COR-L47 (cell line): ENCODE results near the gene REV3L.

Source experiments
- DNase-seq: peaks from one replicate; lab custom pipeline; 2025; lab: John Stamatoyannopoulos, UW

Gene REV3L

GRCh38 chr6:111468329-111469012 lies 14.5 kb downstream of the REV3L start:
- DNase-seq: no peak

- no peak for DNase-seq
These were observed 18.8 kb downstream of the REV3L start for GRCh38 chr6:111464184-111464583.

GRCh38 chr6:111462770-111463391 lies 20.1 kb downstream of the REV3L start:
- no peak for DNase-seq

GRCh38 chr6:111461860-111462259 lies 21.2 kb downstream of the REV3L start:
- no peak for DNase-seq

GRCh38 chr6:111458670-111459232 lies 24.3 kb downstream of the REV3L start:
- no peak for DNase-seq

- no peak for DNase-seq
These were observed 26.8 kb downstream of the REV3L start for GRCh38 chr6:111456208-111456607.

- DNase-seq: no peak
These were observed 32.4 kb downstream of the REV3L start for GRCh38 chr6:111450636-111451035.

- DNase-seq: no peak
These were observed 32.9 kb downstream of the REV3L start for GRCh38 chr6:111450087-111450486.

GRCh38 chr6:111449129-111449528 lies 33.9 kb downstream of the REV3L start:
- no peak for DNase-seq

- DNase-seq: no peak
These were observed 36.0 kb downstream of the REV3L start for GRCh38 chr6:111447051-111447450.

- no peak for DNase-seq
These were observed 37.2 kb downstream of the REV3L start for GRCh38 chr6:111445861-111446267.

GRCh38 chr6:111444794-111445193 lies 38.2 kb downstream of the REV3L start:
- no peak for DNase-seq

GRCh38 chr6:111441678-111442243 lies 41.3 kb downstream of the REV3L start:
- DNase-seq: no peak

GRCh38 chr6:111439171-111439570 lies 43.8 kb downstream of the REV3L start:
- no peak for DNase-seq

GRCh38 chr6:111437573-111437972 lies 45.4 kb downstream of the REV3L start:
- no peak for DNase-seq

GRCh38 chr6:111432511-111432910 lies 50.5 kb downstream of the REV3L start:
- no peak for DNase-seq

- DNase-seq: no peak
These were observed 52.2 kb downstream of the REV3L start for GRCh38 chr6:111430605-111431376.

- DNase-seq: no peak
These were observed 53.4 kb downstream of the REV3L start for GRCh38 chr6:111429571-111429970.

- no peak for DNase-seq
These were observed 54.2 kb downstream of the REV3L start for GRCh38 chr6:111428811-111429210.

- no peak for DNase-seq
These were observed 55.5 kb downstream of the REV3L start for GRCh38 chr6:111427341-111428116.

- DNase-seq: no peak
These were observed 58.8 kb downstream of the REV3L start for GRCh38 chr6:111423960-111424846.
